ENCODE data around the gene UNC13D.

- TF ChIP-seq CTCF (IDR thresholded peaks at IDR 0.05) (no peak), POLR2A (IDR thresholded peaks at IDR 0.05) (no peak)
These were observed 33.0 kb downstream of the UNC13D start for GRCh38 chr17:75811174-75811573.
